HPDE6-E6E7 (cell line): ENCODE data around the gene CC2D1B.
"Not testable (repeated sequence)": the region's sequence is repeated elsewhere in the genome, so short reads cannot be mapped to it uniquely, and the experiment has no call there.

Experiments used
- DNase-seq: peaks from one replicate; pipeline ENCODE4 v3.0.0; 2011; ENCODE audit warnings: missing footprints; ENCODE audit errors: extremely low spot score

The CC2D1B gene

DNA sequence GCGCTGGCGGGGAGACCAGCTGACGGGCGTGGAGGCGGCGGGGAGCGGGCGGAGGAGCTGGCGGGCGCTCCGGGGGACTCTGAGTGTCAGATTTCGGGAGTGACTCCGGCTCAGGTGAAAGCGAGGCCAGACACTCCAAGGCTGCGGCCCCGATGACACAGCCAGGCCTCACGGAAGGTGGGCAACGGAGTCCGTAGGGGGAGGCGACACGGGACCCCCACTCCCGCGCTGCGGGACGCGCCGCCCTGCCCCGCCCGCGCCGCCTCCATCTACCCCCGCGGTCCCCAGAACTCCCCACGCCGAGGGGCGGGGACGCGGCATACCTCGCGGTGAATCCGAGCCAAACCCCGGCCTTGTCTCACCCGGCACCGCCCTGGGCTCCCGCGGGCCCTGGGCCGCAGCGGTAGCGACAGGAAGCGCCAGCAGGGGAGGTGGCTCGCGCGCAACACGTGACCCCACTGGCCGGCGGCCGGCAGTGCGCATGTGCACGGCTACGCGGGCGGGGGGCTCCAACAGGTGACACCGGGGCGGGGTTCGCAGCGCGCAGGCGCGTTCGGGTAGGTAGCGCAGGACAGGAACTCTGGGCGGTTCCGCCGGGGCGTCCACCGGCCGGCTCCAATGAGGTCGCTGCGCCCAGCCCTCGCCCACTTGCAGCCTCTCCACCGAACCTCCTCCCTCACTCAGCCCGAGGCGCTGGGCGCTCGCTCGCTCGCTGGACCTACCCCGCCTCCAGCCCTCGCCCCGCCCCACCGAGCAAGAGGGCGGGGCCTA is at the start of gene CC2D1B:
Gene CC2D1B, minus strand, starts transcription at position 460 of the 771 bp plus-strand sequence. CDS start 1,585 bp downstream, outside the sequence.
- peak; percentile 99 for DNase-seq

DNA sequence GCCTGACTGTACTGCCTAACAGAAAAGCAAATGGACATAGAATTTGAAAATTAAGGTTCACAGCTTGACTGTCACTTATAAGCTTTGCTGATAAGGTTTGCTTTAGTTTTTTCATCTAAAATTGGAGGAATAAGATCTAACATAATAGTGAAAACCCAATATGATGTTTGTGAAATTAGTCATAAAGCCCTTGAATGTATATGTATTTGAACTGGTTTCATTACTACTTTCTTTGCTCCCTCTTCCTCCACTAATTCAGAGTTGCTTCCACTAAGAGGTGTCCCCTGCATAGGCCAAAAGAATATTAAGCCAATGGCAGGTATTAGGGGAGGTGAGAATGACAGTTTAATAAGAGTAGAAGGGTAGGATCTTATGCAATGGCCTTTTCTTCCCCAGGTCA is 48.9 kb upstream of the CC2D1B start:
- DNase-seq: no peak

- DNase-seq: no peak
These were observed 47.5 kb upstream of the CC2D1B start for GRCh38 chr1:52413410-52413989.

GRCh38 chr1:52404975-52405338 is 39.0 kb upstream of the CC2D1B start:
- DNase-seq: no peak

- peak; percentile 88 for DNase-seq
These were observed 38.3 kb upstream of the CC2D1B start, which contains the start of the genes ORC1 and PRPF38A for GRCh38 chr1:52404116-52404974. ORC1 (minus strand) TSS chr1:52404423; CDS start chr1:52402223, 2,200 bp downstream. PRPF38A (plus strand) TSS chr1:52404602; CDS start chr1:52404750, 148 bp downstream.

DNA sequence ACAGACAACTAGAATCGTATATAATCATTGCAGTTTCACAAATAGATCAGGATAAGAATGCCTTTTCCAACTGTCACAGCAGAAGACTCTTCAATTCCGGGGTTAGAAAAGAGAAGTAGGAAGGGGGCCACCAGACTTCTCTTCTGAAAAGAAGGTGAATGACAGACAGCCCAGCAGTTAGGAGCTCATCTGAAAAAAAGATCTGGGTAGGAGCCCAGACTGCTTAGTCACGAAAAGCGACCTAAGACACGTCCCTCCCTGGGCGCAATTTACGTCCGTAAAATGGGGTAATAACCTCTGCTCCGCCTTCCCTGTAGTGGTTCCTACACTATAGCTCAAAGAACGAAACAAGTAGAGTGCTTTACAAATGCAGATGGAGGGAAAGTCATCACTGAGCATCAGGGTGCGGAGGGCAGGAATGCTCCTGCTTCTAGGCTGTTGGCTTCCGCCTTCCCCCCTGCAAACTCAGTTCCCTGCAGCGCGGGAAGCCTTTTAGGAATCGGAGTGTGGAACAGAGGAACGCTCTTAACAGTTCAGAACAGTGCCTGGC is 37.6 kb upstream of the CC2D1B start:
- DNase-seq: peak; percentile 69

GRCh38 chr1:52402860-52403240 is 36.8 kb upstream of the CC2D1B start:
- no peak for DNase-seq

- DNase-seq: no peak
These were observed 34.1 kb upstream of the CC2D1B start for GRCh38 chr1:52400131-52400530.

- no peak for DNase-seq
These were observed 33.6 kb upstream of the CC2D1B start for GRCh38 chr1:52399629-52400028.

- no peak for DNase-seq
These were observed 27.2 kb upstream of the CC2D1B start for GRCh38 chr1:52393174-52393573.

DNA sequence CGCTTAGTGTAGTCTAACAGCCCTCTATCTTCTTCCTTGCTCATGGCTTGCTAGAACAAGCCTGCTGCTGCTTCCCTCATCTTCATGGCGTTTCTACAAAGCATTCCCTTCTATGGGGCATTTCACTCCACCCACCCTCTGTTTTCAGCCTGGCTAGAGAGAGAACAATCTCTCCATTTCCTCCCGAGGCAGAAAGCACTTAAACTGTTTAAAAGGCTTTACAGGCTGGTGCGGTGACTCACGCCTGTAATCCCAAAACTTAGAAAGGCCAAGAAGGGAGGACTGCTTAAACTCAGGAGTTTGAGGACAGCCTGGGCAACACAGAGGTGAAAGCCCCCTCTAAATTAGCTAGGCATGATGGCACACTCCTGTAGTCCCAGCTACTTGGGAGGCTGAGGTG is 20.5 kb upstream of the CC2D1B start:
- DNase-seq: no peak

GRCh38 chr1:52385376-52385775 is 19.4 kb upstream of the CC2D1B start:
- DNase-seq: no peak

- DNase-seq: not testable (repeated sequence)
These were observed 3.8 kb upstream of the CC2D1B start for GRCh38 chr1:52369851-52370250.

DNA sequence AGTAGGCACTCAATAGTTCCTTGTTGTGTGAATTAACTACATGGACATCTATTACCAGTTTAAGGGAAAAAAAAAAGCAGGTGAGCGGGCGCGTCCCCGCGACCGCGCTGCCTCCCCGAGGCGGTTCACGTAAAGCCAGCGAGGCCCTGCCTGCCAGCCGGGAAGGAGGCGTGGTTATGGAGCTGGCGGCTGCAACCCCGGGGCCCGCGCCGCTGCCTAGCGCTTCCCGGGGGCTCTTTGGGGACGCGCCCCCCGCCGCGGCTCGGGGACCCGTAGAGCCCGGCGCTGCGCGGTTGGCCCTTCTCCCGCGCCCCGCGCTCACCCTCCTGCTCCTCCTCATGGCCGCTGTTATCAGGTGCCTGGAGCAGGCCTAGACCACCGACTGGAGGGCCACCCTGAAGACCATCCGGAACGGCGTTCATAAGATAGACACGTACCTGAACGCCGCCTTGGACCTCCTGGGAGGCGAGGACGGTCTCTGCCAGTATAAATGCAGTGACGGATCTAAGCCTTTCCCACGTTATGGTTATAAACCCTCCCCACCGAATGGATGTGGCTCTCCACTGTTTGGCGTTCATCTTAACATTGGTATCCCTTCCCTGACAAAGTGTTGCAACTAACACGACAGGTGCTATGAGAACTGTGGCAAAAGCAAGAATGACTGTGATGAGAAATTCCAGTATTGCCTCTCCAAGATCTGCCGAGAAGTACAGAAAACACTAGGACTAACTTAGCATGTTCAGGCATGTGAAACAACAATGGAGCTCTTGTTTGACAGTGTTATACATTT is 2.6 kb upstream of the CC2D1B start:
- DNase-seq: peak; percentile 75

DNA sequence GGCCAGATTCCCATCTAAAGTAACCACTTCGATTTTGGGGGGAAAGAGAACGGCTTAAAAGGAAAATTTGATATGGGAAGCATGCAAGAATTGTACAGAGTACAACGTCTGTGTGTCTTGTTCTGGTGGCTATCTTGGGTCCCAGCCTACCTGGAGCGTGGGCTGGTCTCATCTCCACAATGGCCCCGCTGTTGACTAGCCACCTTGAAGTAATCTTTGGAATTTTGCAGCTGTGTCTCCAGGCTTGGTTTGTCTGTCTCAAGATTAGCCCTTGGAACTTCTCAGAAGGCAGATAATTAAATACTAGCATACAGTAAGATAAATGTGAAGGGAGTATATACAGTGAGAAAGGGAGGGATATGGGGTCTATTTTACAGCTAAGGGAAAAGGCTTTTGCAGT is 1.3 kb upstream of the CC2D1B start:
- DNase-seq: no peak

DNA sequence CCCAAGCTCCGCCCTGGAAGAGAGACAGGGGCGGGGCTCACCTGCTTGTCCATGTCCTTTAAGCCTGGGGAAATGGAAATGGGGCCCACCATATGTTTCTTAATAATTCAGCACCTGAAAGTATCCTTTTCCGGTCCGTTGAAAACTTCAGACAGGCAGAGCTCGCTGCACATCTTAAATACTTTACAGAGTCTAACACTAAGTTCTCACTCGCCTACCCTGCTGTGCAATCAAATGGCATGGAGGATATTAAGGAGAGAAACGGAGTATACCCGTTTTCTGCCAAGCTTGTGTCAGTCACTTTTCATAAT is 467 bp upstream of the CC2D1B start:
- no peak for DNase-seq

DNA sequence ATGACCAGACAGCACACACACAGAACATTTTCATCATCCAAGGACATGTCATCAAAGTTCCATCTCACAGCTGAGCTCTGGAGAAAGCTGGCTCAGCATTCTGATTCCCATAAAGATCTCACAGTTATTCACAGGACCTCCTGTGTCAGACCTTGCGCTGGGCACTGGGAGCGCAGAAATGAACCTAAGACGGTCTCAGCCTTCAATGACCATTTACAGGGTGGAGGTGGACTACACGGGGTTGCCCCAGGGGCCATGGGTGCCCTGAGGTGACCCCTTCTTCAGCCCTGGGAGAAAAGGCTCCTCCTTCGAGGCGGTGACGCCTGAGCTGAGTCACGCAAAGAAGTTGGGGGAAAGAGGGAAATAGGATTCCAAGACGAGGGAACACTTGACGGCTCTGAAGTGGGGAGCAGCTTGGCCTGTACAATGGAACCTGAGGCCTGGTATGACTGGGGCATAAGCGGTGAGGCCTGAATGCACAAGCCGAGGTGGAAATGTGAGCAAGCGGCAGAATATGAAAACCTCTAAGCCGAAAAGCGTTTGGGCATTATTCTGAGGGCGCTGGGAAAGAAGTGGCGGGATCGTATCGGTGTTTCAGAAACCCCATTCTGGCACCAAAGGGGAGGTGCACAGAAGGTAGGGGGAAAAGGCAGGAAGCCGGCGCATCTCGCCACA is 797 bp downstream of the CC2D1B start:
- DNase-seq: peak; percentile 59

GRCh38 chr1:52364235-52364839 is 1.7 kb downstream of the CC2D1B start:
- no peak for DNase-seq

- no peak for DNase-seq
These were observed 5.4 kb downstream of the CC2D1B start for GRCh38 chr1:52360595-52360968.
